ENCODE measurements around the gene RBM38.

RBM38 gene

GRCh38 chr20:57437672-57438330 is 46.6 kb downstream of the RBM38 start:
- no peak for DNase-seq

- no peak for DNase-seq
Observed at GRCh38 chr20:57438552-57438951, 47.4 kb downstream of the RBM38 start.

DNA sequence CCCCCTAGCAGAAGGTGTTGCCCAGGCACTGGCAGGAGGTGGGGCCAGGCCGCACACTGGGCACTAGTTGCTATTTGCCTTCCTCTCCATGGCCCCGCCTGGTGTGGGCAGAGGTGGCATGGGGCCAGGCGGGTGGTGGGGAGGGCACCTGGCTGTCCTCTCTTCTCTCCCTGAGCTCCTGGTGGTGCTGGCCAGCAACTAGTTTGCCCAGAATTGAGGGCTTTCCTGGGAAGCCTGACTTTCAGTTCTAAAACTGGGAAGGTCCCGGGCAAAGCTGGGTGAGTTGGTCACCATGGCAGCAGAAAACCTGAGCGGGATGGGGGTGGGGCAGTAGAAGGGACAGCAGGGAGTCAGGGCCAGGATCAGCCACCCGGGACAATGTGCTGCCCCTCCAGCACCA is 48.2 kb downstream of the RBM38 start:
- DNase-seq, result no peak

DNA sequence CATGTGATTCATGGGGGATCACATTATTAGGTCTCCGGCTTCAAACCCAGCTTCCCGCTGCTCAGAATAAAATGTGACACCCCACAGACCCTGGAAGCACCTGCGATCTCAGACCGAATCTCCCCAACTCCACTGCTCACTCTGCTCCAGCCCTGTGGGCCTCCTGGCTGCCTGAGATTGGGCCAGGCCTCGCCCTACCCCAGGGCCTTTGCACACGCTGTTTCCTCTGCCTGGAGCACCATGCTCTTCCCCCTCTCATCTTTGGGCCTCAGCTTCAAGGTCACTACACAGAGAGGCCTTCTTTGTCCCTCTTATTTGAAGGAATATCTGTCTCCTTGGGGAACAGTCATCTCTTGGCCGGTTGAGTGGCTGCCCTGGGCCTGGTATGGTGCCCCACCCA is 48.8 kb downstream of the RBM38 start:
- no peak for DNase-seq

- DNase-seq, result peak; percentile 23
Observed at GRCh38 chr20:57440678-57441509, 49.7 kb downstream of the RBM38 start.

DNA sequence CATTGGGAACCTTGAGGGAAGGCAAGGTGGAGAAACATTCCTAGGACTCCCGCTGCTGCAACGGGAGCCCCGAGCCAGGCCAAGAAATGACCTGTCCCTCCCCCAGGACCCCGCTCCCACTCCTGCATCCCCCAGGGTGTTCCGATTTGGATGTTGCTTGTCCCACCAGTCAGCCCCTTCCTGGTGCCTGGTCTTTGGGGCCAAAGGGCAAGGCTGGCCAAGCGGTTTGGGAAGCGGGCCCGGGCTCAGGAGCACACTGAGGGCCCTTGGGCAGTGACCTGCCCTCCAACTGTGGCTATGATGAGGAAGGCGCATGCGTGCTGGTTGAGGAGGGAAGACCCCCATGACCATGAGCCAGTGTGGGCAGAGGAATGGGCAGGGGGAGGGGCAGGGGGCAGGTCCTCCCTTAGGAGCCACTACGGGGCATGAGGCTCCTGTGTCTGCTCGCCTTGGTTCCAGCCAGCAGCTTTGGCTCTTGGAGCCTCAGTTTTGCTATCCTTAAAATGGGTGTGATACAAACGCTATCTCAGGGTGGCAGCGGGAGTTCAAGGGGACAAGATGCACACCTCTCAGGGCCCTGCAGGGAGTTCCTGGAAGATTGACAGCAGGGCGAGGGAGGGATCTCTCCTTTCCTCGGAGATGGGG is 50.4 kb downstream of the RBM38 start:
- no peak for DNase-seq

DNA sequence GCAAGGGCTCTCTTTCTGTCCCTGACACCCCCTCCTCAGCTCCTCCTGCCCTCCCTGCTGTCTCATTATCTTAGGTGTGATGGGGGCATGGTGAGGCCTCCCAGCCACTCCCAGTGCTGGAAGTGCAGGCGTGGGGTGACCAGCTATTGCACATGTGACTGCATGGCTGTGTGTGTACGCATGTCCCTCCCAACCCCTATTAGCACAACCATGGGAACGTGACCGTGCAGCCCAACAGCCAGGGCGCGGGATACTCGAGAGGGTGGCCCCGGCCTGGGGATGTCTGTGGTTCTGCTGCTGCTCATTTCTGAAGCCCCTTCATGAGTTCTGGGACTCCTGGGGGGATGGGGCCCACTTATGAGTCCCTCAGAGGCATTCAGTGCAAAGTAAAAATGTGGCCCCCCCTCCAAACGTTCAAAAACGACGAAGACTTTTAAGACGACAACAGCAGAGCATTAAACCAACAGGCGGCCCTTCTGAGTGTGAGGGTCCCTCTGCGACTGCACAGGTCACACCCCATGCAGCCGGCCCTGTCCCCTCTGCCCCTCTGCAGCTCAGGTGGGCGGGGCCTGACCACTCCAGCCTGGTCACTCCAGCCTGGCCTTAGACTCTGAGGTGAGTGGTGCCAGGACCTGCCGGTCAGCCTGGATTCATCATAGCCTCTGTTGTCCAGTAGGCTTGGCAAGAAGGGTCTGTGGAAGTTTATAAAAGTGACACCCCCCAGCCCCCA is 51.1 kb downstream of the RBM38 start:
- no peak for DNase-seq

- no peak for DNase-seq
Observed at GRCh38 chr20:57442888-57443239, 51.7 kb downstream of the RBM38 start.

- DNase-seq, result no peak
Observed at GRCh38 chr20:57443349-57444265, 52.4 kb downstream of the RBM38 start.

DNA sequence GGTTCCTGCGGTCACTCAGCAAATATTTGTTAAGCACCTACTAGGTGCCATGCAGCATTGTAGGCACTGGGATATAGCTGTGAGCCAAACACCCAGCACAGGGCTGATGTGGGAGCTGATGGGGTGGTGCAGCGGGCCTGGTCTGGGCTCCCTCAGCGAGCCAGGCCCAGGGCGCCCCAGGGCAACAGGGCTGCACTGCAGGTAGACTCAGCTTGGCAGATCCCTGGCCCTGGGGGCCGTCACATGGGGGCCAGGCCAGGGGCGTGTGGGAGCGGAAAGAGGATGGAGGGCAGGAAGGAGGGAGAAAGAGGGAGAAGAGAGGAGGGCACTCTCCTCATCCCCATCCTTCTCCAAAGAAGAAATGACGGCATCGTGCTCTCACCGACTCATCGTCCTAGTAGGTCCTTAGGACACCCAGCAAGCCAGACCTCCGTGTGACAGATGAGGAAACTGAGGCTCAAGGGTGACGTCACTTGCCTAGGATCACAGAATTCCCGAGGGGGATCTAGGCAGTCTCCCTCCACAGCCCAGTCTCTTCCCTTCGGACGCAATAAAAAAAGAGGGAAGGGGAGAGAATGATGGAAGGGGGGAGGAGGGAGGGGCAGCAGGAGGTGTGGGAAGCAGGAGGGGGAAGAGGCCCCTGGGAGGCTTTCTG is 53.3 kb downstream of the RBM38 start:
- DNase-seq, result no peak

GRCh38 chr20:57445298-57445697 is 54.1 kb downstream of the RBM38 start:
- DNase-seq, result peak; percentile 54

DNA sequence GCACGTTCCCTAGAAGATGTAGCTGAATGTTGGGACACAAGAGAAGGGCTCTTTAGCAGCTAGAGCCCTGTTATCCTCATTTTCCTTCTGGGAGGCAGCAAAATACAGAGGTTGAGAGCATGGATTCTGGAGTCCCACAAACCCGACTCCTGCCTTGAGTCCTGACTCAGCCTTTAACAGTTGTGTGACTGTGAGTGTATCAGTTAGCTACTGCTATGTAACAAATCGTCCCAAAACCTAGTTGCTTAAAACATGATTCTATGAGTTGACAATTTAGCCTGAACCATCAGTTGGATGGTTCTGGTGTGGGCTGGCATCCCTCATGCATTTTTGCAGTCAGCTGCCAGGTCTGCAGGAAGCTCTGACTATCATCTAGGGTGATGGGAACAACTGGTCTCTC is 54.6 kb downstream of the RBM38 start:
- no peak for DNase-seq

DNA sequence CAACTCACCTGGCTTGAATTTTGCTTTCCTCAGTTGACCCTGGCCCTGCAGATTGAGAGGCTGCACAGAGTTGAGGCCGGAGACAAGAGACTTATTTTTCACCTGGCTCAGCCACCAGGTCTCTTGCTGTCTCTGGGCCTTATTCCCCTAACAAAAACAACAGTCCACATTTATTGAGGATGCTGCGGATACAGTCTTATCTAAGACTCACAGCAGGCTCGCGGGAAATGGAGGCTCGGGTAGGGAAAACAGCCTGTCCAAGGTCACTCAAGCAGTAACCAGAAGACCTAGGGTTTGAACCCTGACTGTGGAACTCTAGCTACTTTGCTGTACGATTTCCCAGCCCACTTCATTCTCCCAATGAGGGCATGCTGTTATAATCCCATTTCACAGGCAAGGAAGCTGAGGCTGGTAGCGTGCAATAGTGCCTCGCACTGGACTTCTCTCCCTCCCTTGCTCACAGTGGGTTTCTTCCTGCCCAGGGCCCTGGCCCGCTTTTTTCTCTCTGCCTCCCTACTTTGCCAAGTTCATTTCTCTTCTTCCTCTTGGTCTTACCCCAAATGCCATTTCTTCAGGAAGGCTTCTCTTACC is 57.7 kb downstream of the RBM38 start:
- no peak for DNase-seq

DNA sequence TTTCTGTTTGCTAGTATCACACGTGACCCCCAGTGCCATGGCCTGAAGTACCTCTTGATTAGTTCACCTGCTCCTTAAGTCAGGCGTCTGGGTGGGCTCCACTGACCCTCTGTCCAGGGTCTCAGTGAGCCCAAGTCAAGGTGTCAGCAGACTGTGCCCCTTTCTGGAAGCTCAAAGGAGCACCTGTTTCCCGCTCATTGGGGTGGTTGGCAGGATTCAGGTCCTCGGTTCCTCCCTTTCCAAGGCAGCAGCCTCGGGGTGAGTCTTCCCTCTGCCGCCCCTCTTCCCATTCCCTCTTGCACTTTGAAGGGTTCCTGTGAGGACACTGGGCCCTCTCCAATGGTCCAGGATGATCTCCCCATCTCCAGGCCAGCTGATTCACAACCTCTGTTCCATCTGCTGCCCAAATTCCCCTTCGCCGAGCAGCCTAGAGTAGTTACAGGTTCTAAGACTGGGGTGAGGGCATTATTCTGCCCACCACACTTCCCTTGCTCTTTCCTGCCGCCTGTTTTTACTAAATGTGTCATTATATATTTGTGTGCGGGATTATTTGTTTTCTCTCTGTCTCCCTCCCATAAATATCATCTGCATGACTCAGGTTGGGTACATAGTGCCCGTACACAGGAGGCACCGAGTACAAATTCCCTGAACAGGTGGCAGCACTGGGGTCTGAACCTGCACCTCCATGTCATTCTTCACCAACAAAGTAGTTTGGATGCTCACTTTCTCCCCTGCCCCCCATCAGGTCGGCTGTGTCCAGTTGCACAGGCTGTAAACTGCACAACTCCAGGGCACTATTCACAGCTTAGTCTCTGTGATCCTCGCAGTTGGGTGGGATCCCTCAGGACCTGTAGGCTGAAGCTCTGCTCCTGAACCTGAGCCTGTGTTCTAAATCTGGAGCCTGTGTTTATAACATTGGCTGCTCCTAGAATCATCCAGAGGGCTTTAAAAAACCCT is 58.5 kb downstream of the RBM38 start:
- no peak for DNase-seq

GRCh38 chr20:57450419-57450818 is 59.2 kb downstream of the RBM38 start:
- DNase-seq, result no peak

DNA sequence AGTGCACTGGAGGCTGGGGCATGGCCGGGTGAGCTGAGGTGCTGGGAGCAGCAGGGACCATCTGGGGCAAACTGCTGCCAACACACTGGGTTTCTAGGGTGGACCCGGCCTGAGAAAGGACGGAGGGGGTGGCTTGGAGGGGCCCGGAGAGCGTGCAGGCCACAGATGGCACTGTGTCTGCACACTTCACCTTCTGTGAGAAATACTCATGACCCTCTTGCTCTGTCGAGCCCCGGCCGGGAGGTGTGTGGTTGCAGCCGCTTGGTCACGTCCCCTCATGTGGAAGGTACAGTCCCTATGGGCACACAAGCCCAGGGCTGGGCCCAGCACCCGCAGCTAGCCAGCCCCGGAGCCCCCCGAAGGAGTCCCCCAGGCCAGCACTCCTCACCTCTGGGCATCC is 59.7 kb downstream of the RBM38 start:
- DNase-seq, result no peak

DNA sequence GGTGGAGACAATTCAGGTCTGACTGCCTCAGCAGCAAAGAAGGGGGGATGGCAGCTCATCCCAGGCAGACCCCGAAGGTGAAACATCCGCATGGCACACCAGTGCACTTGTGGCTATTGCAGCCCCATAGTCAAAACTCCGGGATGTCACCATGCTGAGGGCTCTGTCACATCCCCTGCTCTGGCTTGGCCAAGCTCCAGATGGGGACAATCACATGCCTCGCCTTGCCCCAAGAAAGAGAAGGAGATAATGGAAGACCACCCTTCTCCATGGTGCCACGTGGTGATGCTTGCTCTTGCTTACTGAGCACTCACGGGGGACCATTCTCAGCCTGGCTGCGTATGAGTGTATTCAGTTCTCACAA is 60.2 kb downstream of the RBM38 start:
- DNase-seq, result no peak

GRCh38 chr20:57451795-57452661 is 60.8 kb downstream of the RBM38 start:
- no peak for DNase-seq

GRCh38 chr20:57455386-57455785 is 64.2 kb downstream of the RBM38 start:
- no peak for DNase-seq

Measured in fibroblast of skin of back (primary cell).